Measurements from ENCODE around the gene PGLYRP1.

Gene PGLYRP1

DNA sequence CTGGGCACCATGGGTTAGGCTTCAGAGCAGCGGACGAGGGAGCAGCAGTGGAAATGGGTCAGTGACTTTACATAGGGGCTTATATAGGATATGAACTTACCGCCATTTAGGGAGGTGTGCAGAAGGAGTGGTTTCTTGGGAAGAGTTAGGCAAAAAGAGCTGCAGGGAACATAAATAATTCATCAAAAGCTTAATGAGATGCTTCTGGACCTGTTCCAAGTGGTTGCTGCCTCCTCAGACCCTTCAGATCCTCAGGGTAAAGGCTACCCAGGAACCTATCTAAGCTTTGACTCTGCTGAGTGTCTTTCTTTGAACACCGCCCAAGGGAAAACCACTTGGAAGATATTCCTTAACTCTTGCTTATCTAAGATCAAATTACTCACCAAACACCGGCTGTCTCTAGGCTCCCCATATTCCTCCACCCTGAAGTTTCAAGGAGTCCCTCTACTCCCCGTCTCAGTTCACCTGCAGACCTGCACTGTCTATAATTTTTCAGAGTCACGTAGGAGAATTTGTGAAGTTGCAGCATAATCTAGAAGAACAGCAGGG is 18.2 kb upstream of the PGLYRP1 start, which contains the start of gene IGFL4 (continued):
- TF ChIP-seq, protein P1, sequence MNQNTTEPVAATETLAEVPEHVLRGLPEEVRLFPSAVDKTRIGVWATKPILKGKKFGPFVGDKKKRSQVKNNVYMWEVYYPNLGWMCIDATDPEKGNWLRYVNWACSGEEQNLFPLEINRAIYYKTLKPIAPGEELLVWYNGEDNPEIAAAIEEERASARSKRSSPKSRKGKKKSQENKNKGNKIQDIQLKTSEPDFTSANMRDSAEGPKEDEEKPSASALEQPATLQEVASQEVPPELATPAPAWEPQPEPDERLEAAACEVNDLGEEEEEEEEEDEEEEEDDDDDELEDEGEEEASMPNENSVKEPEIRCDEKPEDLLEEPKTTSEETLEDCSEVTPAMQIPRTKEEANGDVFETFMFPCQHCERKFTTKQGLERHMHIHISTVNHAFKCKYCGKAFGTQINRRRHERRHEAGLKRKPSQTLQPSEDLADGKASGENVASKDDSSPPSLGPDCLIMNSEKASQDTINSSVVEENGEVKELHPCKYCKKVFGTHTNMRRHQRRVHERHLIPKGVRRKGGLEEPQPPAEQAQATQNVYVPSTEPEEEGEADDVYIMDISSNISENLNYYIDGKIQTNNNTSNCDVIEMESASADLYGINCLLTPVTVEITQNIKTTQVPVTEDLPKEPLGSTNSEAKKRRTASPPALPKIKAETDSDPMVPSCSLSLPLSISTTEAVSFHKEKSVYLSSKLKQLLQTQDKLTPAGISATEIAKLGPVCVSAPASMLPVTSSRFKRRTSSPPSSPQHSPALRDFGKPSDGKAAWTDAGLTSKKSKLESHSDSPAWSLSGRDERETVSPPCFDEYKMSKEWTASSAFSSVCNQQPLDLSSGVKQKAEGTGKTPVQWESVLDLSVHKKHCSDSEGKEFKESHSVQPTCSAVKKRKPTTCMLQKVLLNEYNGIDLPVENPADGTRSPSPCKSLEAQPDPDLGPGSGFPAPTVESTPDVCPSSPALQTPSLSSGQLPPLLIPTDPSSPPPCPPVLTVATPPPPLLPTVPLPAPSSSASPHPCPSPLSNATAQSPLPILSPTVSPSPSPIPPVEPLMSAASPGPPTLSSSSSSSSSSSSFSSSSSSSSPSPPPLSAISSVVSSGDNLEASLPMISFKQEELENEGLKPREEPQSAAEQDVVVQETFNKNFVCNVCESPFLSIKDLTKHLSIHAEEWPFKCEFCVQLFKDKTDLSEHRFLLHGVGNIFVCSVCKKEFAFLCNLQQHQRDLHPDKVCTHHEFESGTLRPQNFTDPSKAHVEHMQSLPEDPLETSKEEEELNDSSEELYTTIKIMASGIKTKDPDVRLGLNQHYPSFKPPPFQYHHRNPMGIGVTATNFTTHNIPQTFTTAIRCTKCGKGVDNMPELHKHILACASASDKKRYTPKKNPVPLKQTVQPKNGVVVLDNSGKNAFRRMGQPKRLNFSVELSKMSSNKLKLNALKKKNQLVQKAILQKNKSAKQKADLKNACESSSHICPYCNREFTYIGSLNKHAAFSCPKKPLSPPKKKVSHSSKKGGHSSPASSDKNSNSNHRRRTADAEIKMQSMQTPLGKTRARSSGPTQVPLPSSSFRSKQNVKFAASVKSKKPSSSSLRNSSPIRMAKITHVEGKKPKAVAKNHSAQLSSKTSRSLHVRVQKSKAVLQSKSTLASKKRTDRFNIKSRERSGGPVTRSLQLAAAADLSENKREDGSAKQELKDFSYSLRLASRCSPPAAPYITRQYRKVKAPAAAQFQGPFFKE (tag by site-specific recombination; IDR thresholded peaks at IDR 0.05; ENCODE audit: borderline replicate concordance) = no peak
- TF ChIP-seq ZFP37 (tag by site-specific recombination; IDR thresholded peaks at IDR 0.05) (0 out of 2 replicates have a peak, but pooled peaks have one; percentile 38), ZNF114 (tag by site-specific recombination; IDR thresholded peaks at IDR 0.05) (no peak), ZNF544 (tag by site-specific recombination; IDR thresholded peaks at IDR 0.05) (no peak), ZNF174 (tag by site-specific recombination; IDR thresholded peaks at IDR 0.05) (no peak), ZNF202 (tag by site-specific recombination; IDR thresholded peaks at IDR 0.05; ENCODE audit: borderline replicate concordance) (no peak), ZNF843 (tag by site-specific recombination; IDR thresholded peaks at IDR 0.05) (peak; percentile 82), ZNF426 (tag by site-specific recombination; IDR thresholded peaks at IDR 0.05) (no peak), ZNF660 (tag by site-specific recombination; IDR thresholded peaks at IDR 0.05) (peak; percentile 86), ZNF664 (tag by site-specific recombination; IDR thresholded peaks at IDR 0.05) (peak; percentile 97), ZNF549 (tag by site-specific recombination; IDR thresholded peaks at IDR 0.05) (no peak), BCL11B (tag by site-specific recombination; IDR thresholded peaks at IDR 0.05; ENCODE audit: low read depth) (0 out of 2 replicates have a peak, but pooled peaks have one; percentile 40), ZNF561 (tag by site-specific recombination; IDR thresholded peaks at IDR 0.05; ENCODE audit: borderline replicate concordance) (peak; percentile 79; the same call in 1 of the 2 replicates), SETDB1 (IDR thresholded peaks at IDR 0.05; ENCODE audit: insufficient read length, low read length) (peak; percentile 41), SP2 (tag by site-specific recombination; IDR thresholded peaks at IDR 0.05) (no peak), ZNF394 (tag by site-specific recombination; IDR thresholded peaks at IDR 0.05; ENCODE audit: borderline replicate concordance) (peak; percentile 33; the same call in 1 of the 2 replicates), ZSCAN30 (tag by site-specific recombination; IDR thresholded peaks at IDR 0.05) (peak; percentile 59)
- TF ChIP-seq, protein P2, sequence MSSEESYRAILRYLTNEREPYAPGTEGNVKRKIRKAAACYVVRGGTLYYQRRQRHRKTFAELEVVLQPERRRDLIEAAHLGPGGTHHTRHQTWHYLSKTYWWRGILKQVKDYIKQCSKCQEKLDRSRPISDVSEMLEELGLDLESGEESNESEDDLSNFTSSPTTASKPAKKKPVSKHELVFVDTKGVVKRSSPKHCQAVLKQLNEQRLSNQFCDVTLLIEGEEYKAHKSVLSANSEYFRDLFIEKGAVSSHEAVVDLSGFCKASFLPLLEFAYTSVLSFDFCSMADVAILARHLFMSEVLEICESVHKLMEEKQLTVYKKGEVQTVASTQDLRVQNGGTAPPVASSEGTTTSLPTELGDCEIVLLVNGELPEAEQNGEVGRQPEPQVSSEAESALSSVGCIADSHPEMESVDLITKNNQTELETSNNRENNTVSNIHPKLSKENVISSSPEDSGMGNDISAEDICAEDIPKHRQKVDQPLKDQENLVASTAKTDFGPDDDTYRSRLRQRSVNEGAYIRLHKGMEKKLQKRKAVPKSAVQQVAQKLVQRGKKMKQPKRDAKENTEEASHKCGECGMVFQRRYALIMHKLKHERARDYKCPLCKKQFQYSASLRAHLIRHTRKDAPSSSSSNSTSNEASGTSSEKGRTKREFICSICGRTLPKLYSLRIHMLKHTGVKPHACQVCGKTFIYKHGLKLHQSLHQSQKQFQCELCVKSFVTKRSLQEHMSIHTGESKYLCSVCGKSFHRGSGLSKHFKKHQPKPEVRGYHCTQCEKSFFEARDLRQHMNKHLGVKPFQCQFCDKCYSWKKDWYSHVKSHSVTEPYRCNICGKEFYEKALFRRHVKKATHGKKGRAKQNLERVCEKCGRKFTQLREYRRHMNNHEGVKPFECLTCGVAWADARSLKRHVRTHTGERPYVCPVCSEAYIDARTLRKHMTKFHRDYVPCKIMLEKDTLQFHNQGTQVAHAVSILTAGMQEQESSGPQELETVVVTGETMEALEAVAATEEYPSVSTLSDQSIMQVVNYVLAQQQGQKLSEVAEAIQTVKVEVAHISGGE (tag by site-specific recombination; conservative IDR thresholded peaks at IDR 0.05; ENCODE audit: low read depth) = no peak
- TF ChIP-seq, protein P3, sequence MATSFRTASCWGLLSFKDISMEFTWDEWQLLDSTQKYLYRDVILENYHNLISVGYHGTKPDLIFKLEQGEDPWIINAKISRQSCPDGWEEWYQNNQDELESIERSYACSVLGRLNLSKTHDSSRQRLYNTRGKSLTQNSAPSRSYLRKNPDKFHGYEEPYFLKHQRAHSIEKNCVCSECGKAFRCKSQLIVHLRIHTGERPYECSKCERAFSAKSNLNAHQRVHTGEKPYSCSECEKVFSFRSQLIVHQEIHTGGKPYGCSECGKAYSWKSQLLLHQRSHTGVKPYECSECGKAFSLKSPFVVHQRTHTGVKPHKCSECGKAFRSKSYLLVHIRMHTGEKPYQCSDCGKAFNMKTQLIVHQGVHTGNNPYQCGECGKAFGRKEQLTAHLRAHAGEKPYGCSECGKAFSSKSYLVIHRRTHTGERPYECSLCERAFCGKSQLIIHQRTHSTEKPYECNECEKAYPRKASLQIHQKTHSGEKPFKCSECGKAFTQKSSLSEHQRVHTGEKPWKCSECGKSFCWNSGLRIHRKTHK (tag by site-specific recombination; IDR thresholded peaks at IDR 0.05) = no peak
- TF ChIP-seq, protein P4, sequence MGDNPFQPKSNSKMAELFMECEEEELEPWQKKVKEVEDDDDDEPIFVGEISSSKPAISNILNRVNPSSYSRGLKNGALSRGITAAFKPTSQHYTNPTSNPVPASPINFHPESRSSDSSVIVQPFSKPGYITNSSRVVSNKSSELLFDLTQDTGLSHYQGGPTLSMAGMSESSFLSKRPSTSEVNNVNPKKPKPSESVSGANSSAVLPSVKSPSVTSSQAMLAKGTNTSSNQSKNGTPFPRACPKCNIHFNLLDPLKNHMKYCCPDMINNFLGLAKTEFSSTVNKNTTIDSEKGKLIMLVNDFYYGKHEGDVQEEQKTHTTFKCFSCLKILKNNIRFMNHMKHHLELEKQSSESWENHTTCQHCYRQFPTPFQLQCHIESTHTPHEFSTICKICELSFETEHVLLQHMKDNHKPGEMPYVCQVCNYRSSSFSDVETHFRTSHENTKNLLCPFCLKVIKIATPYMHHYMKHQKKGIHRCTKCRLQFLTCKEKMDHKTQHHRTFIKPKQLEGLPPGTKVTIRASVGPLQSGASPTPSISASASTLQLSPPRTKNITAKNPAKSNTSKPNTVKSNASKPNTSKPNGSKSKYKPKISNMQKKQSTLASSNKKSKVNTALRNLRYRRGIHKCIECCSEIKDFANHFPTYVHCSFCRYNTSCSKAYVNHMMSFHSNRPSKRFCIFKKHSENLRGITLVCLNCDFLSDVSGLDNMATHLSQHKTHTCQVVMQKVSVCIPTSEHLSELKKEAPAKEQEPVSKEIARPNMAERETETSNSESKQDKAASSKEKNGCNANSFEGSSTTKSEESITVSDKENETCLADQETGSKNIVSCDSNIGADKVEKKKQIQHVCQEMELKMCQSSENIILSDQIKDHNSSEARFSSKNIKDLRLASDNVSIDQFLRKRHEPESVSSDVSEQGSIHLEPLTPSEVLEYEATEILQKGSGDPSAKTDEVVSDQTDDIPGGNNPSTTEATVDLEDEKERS (tag by site-specific recombination; IDR thresholded peaks at IDR 0.05) = peak; percentile 77
- TF ChIP-seq, protein P5, sequence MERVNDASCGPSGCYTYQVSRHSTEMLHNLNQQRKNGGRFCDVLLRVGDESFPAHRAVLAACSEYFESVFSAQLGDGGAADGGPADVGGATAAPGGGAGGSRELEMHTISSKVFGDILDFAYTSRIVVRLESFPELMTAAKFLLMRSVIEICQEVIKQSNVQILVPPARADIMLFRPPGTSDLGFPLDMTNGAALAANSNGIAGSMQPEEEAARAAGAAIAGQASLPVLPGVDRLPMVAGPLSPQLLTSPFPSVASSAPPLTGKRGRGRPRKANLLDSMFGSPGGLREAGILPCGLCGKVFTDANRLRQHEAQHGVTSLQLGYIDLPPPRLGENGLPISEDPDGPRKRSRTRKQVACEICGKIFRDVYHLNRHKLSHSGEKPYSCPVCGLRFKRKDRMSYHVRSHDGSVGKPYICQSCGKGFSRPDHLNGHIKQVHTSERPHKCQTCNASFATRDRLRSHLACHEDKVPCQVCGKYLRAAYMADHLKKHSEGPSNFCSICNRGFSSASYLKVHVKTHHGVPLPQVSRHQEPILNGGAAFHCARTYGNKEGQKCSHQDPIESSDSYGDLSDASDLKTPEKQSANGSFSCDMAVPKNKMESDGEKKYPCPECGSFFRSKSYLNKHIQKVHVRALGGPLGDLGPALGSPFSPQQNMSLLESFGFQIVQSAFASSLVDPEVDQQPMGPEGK (tag by site-specific recombination; IDR thresholded peaks at IDR 0.05) = no peak
- TF ChIP-seq, protein P6, sequence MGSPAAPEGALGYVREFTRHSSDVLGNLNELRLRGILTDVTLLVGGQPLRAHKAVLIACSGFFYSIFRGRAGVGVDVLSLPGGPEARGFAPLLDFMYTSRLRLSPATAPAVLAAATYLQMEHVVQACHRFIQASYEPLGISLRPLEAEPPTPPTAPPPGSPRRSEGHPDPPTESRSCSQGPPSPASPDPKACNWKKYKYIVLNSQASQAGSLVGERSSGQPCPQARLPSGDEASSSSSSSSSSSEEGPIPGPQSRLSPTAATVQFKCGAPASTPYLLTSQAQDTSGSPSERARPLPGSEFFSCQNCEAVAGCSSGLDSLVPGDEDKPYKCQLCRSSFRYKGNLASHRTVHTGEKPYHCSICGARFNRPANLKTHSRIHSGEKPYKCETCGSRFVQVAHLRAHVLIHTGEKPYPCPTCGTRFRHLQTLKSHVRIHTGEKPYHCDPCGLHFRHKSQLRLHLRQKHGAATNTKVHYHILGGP (tag by site-specific recombination; IDR thresholded peaks at IDR 0.05) = peak; percentile 84

Data from HEK293 (cell line).